Measurements from ENCODE around the gene DCAF12. TPM values are rescaled to one million over a fixed set of nuclear protein-coding genes. Genes with fewer than 3 reads are reported as not detected.

DCAF12 gene
- total and polyA plus RNA-seq, 7 experiments from 2014 or later = 10.8 to 40.4 (median 22.2) TPM

DNA sequence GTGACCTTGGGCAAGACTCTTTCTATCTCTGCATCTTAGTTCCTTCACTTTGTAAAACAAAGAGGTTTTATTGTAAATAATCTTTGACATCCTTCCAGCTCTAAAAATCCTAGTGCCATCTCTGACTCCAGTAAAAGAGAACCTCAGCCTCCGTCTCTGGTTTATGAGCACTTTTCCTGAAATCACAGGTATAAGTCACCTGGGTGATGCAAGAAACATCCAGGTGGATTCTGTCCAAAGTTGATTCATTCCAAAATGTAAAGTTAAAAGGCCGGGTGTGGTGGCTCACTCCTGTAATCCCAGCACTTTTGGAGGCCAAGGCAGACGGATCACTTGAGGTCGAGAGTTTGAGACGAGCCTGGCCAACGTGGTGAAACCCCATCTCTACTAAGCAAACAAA, 56.7 kb downstream of the DCAF12 start:
- ATAC-seq = no peak
- H3K27me3 Mint-ChIP-seq = no peaks in the 10 kb centered on the region
- Histone ChIP-seq H3K27ac (ENCODE audit: low read depth, low read length) (no peak overlapping the region), H3K36me3 (ENCODE audit: control insufficient read depth in 2 of 3, insufficient read depth in 3 of 3, low read length in 3 of 3) (no peaks in the 10 kb centered on the region), H3K4me1 (ENCODE audit: control insufficient read depth in 2 of 2, insufficient read depth in 2 of 2, low read length in 2 of 2) (no peaks in the 10 kb centered on the region), H3K4me3 (ENCODE audit: low read length) (no peak overlapping the region), H3K9me3 (ENCODE audit: control insufficient read depth in 2 of 3, low read length in 3 of 3) (no peaks in the 10 kb centered on the region), H3K27me3 (ENCODE audit: control insufficient read depth in 2 of 2, insufficient read depth in 2 of 2, low read length in 2 of 2) (no peaks in the 10 kb centered on the region)
- intact Hi-C loops (cut with micrococcal nuclease) = loop anchor here in 1 of 2 donors (5.0 kb wide), 1 partner anchor 143 kb away; no protein-coding TSS in a partner anchor
- no peak overlapping the region for H3K4me3 Mint-ChIP-seq
- H3K36me3 Mint-ChIP-seq = no peaks in the 10 kb centered on the region
- no peak for DNase-seq
- ChIA-PET POLR2A (no interaction called here), CTCF (no interaction called here)
- H3K9me3 Mint-ChIP-seq = no peaks in the 10 kb centered on the region
- H3K4me1 Mint-ChIP-seq = peaks cover 0 to 12% (median 0%) of the 10 kb centered on the region in 7 donors
- no peak overlapping the region for H3K27ac Mint-ChIP-seq

DNA sequence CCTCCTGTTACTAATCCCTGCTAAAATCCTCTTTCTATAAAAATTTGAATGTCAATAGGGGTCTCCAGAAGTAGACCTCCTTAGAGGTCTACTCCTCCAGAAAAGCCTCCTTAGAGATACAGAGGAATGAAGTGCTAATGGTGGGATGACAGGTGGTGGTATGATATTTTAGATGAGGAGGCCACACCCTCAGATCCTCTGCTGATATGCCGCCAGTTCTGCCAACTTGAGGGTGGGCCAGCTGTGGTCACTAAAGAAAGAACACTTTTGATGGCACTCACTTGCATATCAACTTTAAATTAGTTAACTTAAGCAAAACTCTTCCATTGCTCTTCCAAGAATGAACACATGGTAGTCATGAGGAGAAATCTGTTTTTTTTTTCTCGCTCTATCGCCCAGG, 61.0 kb downstream of the DCAF12 start:
- intact Hi-C loops (cut with micrococcal nuclease) = no loop called here
- H3K27me3 ChIP-seq (ENCODE audit: control insufficient read depth in 2 of 2, insufficient read depth in 2 of 2, low read length in 2 of 2) = no peaks in the 10 kb centered on the region
- no peaks in the 10 kb centered on the region for H3K36me3 ChIP-seq (ENCODE audit: control insufficient read depth in 2 of 3, insufficient read depth in 3 of 3, low read length in 3 of 3)
- H3K36me3 Mint-ChIP-seq = no peaks in the 10 kb centered on the region
- no peaks in the 10 kb centered on the region for H3K4me1 ChIP-seq (ENCODE audit: control insufficient read depth in 2 of 2, insufficient read depth in 2 of 2, low read length in 2 of 2)
- H3K9me3 ChIP-seq (ENCODE audit: control insufficient read depth in 2 of 3, low read length in 3 of 3) = no peaks in the 10 kb centered on the region
- DNase-seq (no peak), ATAC-seq (no peak)
- ChIA-PET CTCF (interaction anchor here (0.7 kb wide), 1 partner anchor 184 kb away, joined by 5 read pairs; no protein-coding TSS in a partner anchor), POLR2A (no interaction called here)
- H3K4me3 Mint-ChIP-seq = no peak overlapping the region
- H3K4me3 ChIP-seq (ENCODE audit: low read length) = no peak overlapping the region
- H3K4me1 Mint-ChIP-seq = peaks cover 0 to 2% (median 0%) of the 10 kb centered on the region in 7 donors
- no peak overlapping the region for H3K27ac ChIP-seq (ENCODE audit: low read depth, low read length)
- peak overlapping the region in 1 of 9 donors; percentile 19 for H3K27ac Mint-ChIP-seq
- H3K9me3 Mint-ChIP-seq = no peaks in the 10 kb centered on the region
- no peaks in the 10 kb centered on the region for H3K27me3 Mint-ChIP-seq

DNA sequence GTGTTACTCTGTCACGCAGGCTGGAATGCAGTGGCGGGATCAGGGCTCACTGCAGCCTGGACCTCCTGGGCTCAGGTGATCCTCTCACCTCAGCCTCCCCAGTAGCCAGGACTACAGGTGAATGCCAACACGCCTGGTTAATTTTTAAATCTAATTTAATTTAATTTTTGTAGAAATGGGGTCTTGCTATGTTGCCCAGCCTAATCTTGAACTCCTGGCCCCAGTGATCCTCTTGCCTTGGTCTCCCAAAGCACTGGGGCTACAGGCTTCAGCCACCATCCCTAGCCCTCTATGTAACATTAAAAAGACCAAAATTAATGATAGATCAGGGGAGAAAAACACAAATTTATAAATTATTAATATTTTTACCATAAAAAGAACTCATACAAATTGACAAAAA, 66.5 kb downstream of the DCAF12 start:
- Mint-ChIP-seq H3K9me3 (no peaks in the 10 kb centered on the region), H3K4me1 (no peaks in the 10 kb centered on the region), H3K4me3 (no peak overlapping the region), H3K27me3 (peaks cover 0 to 10% (median 0%) of the 10 kb centered on the region in 5 donors), H3K27ac (no peak overlapping the region), H3K36me3 (no peaks in the 10 kb centered on the region)
- POLR2A ChIA-PET = no interaction called here
- Histone ChIP-seq H3K27me3 (ENCODE audit: control insufficient read depth in 2 of 2, insufficient read depth in 2 of 2, low read length in 2 of 2) (no peaks in the 10 kb centered on the region), H3K36me3 (ENCODE audit: control insufficient read depth in 2 of 3, insufficient read depth in 3 of 3, low read length in 3 of 3) (no peaks in the 10 kb centered on the region), H3K4me1 (ENCODE audit: control insufficient read depth in 2 of 2, insufficient read depth in 2 of 2, low read length in 2 of 2) (no peaks in the 10 kb centered on the region), H3K4me3 (ENCODE audit: low read length) (no peak overlapping the region), H3K27ac (ENCODE audit: low read depth, low read length) (no peak overlapping the region), H3K9me3 (ENCODE audit: control insufficient read depth in 2 of 3, low read length in 3 of 3) (no peaks in the 10 kb centered on the region)
- ATAC-seq = no peak
- intact Hi-C loops (cut with micrococcal nuclease) = no loop called here
- CTCF ChIA-PET = interaction anchor here (0.6 kb wide), 1 partner anchor 84 kb away, joined by 3 read pairs; no protein-coding TSS in a partner anchor
- no peak for DNase-seq

DNA sequence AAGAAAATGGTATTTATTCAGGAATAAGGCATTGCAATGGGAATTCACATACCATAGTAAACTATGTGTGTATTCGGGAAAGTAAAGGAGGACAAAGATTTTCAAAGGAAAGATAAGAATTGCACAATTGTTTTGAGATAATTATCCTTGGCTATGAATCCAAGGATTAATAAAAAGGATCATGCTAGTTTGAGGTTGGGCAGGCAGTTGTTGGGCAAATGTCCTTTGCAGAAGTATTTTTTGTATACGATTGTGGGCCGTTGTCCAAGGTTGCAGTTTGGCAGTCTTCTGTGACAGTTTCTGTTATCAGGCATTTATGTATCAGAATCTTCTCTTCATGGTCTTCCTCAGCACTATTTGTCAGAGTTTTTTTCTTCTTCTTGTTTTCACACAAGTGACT, 67.2 kb downstream of the DCAF12 start:
- H3K36me3 ChIP-seq (ENCODE audit: control insufficient read depth in 2 of 3, insufficient read depth in 3 of 3, low read length in 3 of 3) = no peaks in the 10 kb centered on the region
- CTCF ChIA-PET = interaction anchor here (0.7 kb wide), 1 partner anchor 74 kb away, joined by 3 read pairs; no protein-coding TSS in a partner anchor
- intact Hi-C loops (cut with micrococcal nuclease) = no loop called here
- no peak for ATAC-seq
- H3K4me3 ChIP-seq (ENCODE audit: low read length) = no peak overlapping the region
- no peak overlapping the region for H3K4me3 Mint-ChIP-seq
- no peaks in the 10 kb centered on the region for H3K4me1 Mint-ChIP-seq
- no peaks in the 10 kb centered on the region for H3K4me1 ChIP-seq (ENCODE audit: control insufficient read depth in 2 of 2, insufficient read depth in 2 of 2, low read length in 2 of 2)
- H3K27me3 Mint-ChIP-seq = peaks cover 0 to 10% (median 0%) of the 10 kb centered on the region in 5 donors
- no peaks in the 10 kb centered on the region for H3K36me3 Mint-ChIP-seq
- POLR2A ChIA-PET = no interaction called here
- no peaks in the 10 kb centered on the region for H3K27me3 ChIP-seq (ENCODE audit: control insufficient read depth in 2 of 2, insufficient read depth in 2 of 2, low read length in 2 of 2)
- no peak for DNase-seq
- no peaks in the 10 kb centered on the region for H3K9me3 Mint-ChIP-seq
- H3K27ac ChIP-seq (ENCODE audit: low read depth, low read length) = no peak overlapping the region
- no peaks in the 10 kb centered on the region for H3K9me3 ChIP-seq (ENCODE audit: control insufficient read depth in 2 of 3, low read length in 3 of 3)
- H3K27ac Mint-ChIP-seq = no peak overlapping the region

DNA sequence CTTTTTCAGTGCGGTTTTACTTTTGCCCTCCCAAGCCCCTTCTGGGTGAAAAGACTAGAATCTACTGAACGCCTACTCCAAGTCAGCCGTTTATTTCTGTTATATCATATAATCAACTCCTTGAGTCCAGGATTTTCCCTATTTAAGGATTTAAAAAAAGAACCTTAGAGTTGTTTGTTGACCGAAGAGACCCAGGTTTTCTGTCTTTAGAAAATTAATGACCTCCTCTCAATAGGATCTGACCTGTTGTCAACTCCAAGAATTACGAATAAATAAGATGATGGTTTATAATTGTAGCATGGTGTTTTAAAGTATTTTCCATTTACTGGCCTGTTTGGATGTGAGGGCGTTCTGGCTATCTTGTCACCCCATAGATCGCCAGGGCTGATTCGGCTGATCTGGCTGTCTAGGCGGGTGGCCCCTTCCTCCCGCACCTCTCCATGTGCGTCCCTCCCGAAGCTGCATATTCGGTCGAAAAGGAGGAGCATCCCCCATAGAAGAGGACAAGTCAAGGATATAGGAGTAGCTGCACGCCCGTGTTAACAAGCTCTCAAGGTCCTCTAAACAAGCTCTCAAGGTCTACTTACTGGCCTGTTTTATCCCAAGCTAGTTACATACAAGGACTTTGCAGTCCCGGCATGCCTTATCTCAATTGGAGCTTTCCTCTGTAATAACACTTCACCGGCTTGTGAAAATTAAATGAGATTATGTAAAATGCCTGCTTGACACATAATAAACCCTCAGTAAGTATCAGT, 76.7 kb downstream of the DCAF12 start:
- H3K4me3 Mint-ChIP-seq = peak overlapping the region; percentile 96 to 100 (median 98)
- H3K4me1 Mint-ChIP-seq = peaks cover 23 to 55% (median 30%) of the 10 kb centered on the region in 7 donors
- peak overlapping the region; percentile 86 for H3K27ac ChIP-seq (ENCODE audit: low read depth, low read length)
- intact Hi-C loops (cut with micrococcal nuclease) = loop anchor here (1.0 to 10.0 kb wide), 21 partner anchors 76 to 1555 kb away; partner anchors contain the start of genes DCAF12 (in 2 of the 2), ATOSB (in 1 of the 2), B4GALT1 (in 1 of the 2) and DNAI1 (in 1 of the 2)
- no peaks in the 10 kb centered on the region for H3K27me3 ChIP-seq (ENCODE audit: control insufficient read depth in 2 of 2, insufficient read depth in 2 of 2, low read length in 2 of 2)
- H3K9me3 Mint-ChIP-seq = peaks cover 0 to 5% (median 0%) of the 10 kb centered on the region in 11 donors
- ATAC-seq (no peak), DNase-seq (no peak)
- CTCF ChIA-PET = interaction anchor here (0.6 kb wide), 2 partner anchors 27 to 230 kb away, joined by 3 to 5 read pairs; no protein-coding TSS in a partner anchor
- peaks cover 0 to 4% (median 0%) of the 10 kb centered on the region in 5 donors for H3K36me3 Mint-ChIP-seq
- H3K9me3 ChIP-seq (ENCODE audit: control insufficient read depth in 2 of 3, low read length in 3 of 3) = no peaks in the 10 kb centered on the region
- H3K27ac Mint-ChIP-seq = peak overlapping the region; percentile 98 to 100 (median 99)
- peak overlapping the region; percentile 98 for H3K4me3 ChIP-seq (ENCODE audit: low read length)
- peaks cover 0 to 4% (median 0%) of the 10 kb centered on the region in 3 experiments for H3K36me3 ChIP-seq (ENCODE audit: control insufficient read depth in 2 of 3, insufficient read depth in 3 of 3, low read length in 3 of 3)
- H3K27me3 Mint-ChIP-seq = peaks cover 0 to 4% (median 0%) of the 10 kb centered on the region in 5 donors
- POLR2A ChIA-PET = interaction anchor here (1.0 to 1.7 kb wide), 2 partner anchors 143 to 234 kb away, joined by 3 to 4 read pairs; no protein-coding TSS in a partner anchor
- peaks cover 11 to 22% of the 10 kb centered on the region in 2 donors for H3K4me1 ChIP-seq (ENCODE audit: control insufficient read depth in 2 of 2, insufficient read depth in 2 of 2, low read length in 2 of 2)

DNA sequence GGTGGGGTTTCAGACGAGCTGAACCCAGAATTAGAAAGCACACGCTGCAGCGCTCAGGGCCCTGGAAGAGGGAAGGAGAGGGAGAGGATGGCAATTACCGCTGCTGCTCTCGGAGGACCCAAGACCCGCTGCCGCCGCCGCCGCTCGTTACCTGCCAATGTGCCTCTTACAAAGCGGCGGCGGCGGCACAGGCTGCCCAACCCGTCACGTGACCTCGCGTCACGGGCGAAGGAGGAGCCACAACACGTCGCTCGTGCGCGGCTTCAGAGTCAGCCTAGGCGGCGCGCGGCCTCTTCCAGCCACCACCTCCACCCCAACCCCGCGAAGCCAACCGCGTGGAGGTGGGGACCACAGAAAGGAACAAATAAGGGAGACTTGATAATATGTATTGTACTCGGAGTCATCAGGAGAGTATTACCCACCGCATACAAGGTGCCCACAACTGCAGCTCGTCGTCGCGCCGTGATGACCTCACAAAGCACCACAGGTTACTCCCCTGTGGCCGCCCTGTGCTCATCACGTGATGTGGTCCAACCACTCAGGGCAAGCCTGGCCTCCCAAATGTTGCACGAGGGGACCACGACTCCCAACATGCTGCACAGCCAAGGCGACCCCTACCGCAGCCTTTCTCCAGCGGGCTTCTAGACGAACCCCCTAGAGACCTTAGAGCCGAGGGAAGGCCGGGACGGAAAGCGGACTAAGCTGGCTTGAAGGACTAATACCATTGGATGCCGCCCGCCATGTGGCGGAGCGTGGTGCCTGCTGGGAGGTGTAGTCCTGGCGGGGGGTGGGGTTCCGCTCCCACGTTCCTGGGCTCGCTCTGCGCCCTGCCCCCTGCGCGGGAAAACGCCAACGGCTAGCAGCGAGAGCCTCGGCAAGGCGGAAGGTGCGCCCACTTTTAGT, 77.5 kb downstream of the DCAF12 start, which contains the start of gene UBAP2:
UBAP2 (minus strand) TSS at position 161 of the 903 bp plus-strand sequence. CDS start 31,739 bp downstream, outside the sequence.
- peak within 1 kb of the TSS; percentile 98 to 100 (median 99) for H3K27ac Mint-ChIP-seq
- Histone ChIP-seq H3K27ac (ENCODE audit: low read depth, low read length) (peak within 1 kb of the TSS; percentile 86), H3K9me3 (ENCODE audit: control insufficient read depth in 2 of 3, low read length in 3 of 3) (no peaks in the 10 kb centered on the region), H3K27me3 (ENCODE audit: control insufficient read depth in 2 of 2, insufficient read depth in 2 of 2, low read length in 2 of 2) (no peaks in the 10 kb centered on the region), H3K4me1 (ENCODE audit: control insufficient read depth in 2 of 2, insufficient read depth in 2 of 2, low read length in 2 of 2) (peaks cover 11 to 22% of the 10 kb centered on the region in 2 donors), H3K4me3 (ENCODE audit: low read length) (peak within 1 kb of the TSS; percentile 98), H3K36me3 (ENCODE audit: control insufficient read depth in 2 of 3, insufficient read depth in 3 of 3, low read length in 3 of 3) (peaks cover 0 to 4% (median 0%) of the 10 kb centered on the region in 3 experiments)
- H3K4me3 Mint-ChIP-seq = peak within 1 kb of the TSS; percentile 96 to 100 (median 98)
- intact Hi-C loops (cut with micrococcal nuclease) = loop anchor here (1.0 to 10.0 kb wide), 22 partner anchors 77 to 1556 kb away; partner anchors contain the start of genes DCAF12 (in 2 of the 2), ATOSB (in 1 of the 2), B4GALT1 (in 1 of the 2) and DNAI1 (in 1 of the 2)
- CTCF ChIA-PET = interaction anchor here (0.6 to 1.3 kb wide), 4 partner anchors 23 to 972 kb away, joined by 3 to 4 read pairs (median 4); no protein-coding TSS in a partner anchor
- POLR2A ChIA-PET = interaction anchor here (1.0 to 1.7 kb wide), 5 partner anchors 8 to 589 kb away, joined by 3 to 10 read pairs (median 3); partner anchors contain the start of gene UBAP1
- peaks cover 0 to 4% (median 0%) of the 10 kb centered on the region in 5 donors for H3K27me3 Mint-ChIP-seq
- peak; percentile 96 to 99 (median 97) for DNase-seq
- peak; percentile 93 for ATAC-seq
- peaks cover 0 to 5% (median 0%) of the 10 kb centered on the region in 11 donors for H3K9me3 Mint-ChIP-seq
- H3K4me1 Mint-ChIP-seq = peaks cover 25 to 55% (median 31%) of the 10 kb centered on the region in 7 donors
- H3K36me3 Mint-ChIP-seq = peaks cover 0 to 4% (median 0%) of the 10 kb centered on the region in 5 donors

Data from naive thymus-derived CD4-positive, alpha-beta T cell (primary cell).